GM12872 (cell line): ENCODE measurements around the gene GNA14.

ENCODE experiments used
- TF ChIP-seq, protein P1 (sequence below): IDR thresholded peaks from 3 replicates; pipeline ENCODE4 v1.5.1; 2011; ENCODE audit warnings: low read depth, mild to moderate bottlenecking, low read length, moderate library complexity; ENCODE audit not compliant: insufficient read depth

GNA14 gene

DNA sequence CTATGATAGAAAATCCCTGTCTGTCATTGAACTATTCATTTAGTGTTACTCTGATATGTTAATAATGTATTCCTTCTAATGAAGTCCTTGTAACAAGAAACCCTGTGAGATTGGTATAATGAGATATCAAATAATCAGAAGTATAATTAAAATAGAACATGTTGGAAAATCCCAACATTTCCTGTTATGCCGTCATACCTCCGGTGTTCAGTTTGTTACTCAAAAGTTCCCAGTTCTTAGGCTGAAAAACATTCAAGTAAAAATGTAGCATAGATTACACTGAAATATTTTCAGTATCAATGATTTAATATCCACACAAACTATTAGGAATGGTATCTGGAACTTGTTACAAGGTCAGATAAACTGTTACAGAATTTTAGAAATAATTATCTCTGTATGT is 227.5 kb downstream of the GNA14 start:
- TF ChIP-seq, protein P1, sequence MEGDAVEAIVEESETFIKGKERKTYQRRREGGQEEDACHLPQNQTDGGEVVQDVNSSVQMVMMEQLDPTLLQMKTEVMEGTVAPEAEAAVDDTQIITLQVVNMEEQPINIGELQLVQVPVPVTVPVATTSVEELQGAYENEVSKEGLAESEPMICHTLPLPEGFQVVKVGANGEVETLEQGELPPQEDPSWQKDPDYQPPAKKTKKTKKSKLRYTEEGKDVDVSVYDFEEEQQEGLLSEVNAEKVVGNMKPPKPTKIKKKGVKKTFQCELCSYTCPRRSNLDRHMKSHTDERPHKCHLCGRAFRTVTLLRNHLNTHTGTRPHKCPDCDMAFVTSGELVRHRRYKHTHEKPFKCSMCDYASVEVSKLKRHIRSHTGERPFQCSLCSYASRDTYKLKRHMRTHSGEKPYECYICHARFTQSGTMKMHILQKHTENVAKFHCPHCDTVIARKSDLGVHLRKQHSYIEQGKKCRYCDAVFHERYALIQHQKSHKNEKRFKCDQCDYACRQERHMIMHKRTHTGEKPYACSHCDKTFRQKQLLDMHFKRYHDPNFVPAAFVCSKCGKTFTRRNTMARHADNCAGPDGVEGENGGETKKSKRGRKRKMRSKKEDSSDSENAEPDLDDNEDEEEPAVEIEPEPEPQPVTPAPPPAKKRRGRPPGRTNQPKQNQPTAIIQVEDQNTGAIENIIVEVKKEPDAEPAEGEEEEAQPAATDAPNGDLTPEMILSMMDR, result no peak

DNA sequence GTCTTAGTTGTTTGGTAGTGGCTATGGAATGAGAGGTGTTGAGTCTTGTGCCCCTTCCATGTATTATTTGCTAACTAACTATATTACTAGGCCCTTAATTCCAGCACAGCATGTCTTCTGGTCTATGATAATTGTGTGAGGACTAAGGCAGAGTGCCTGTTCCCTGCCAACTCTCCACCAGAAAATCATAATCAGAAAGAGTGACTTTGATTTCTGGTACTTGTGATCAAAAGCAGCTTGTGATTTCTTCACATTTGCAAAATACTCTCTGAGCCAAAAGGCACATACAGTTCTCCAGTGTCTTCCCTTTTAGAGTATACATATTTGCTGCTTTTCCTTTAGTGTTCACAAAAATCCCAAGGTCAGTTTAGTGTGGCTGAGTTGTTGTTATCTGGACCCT is 229.9 kb downstream of the GNA14 start:
- TF ChIP-seq, protein P1, result no peak

DNA sequence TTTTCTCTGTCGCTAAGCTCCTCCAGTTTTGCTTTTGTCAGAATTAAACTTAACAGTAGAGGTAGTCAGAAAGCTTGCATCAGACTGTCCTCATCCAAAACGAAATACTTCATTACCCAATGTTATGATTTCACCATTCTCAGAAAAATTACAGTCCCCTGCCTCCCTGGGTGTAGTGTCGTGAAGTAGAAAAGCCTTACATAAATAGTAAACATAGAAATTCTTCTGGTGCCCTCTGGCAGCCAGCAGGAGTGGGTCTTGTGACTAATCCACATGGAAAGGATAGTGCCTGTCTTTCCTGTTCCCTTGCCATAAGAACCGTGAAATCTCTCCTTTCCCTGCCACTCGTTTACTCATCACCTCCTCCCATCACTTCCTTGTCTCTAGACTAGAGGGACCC is 230.6 kb downstream of the GNA14 start:
- TF ChIP-seq, protein P1, result no peak

DNA sequence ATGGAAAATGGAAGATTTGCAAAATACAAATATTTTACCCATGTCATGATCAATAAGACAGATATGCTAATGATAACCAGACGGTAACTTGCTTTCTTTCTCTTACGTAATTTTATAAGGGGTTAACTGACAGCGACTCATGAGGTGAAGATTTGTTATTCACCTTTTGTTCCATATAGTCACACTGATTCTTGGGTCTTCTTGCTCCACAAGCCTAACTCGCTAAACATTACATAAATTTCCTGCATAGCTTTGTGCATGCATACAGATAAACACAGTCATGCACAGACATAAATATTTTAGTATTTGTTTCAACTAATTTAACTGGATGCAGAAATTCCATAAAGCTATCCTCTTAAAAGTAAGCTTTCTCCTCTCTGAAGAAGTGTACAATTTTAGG is 244.9 kb downstream of the GNA14 start:
- TF ChIP-seq, protein P1, result no peak

DNA sequence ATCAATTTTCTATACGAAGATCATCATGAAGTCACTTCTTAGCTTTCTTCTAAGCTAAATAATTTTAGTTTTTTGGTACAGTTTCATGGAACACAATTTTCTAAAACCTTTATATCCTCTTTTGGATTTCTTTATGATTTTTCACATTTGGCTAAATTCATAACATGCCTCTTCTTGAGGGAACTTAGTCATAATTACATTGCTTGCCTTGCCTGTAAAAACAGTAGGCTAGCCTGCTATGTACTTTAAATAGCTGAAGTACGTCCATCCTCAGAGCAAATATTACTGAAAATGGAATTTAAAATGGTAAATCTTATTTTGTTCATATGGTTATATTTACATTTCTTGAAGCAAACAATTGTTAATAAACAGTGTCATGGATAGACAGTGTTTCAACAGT is 245.8 kb downstream of the GNA14 start:
- TF ChIP-seq, protein P1, result no peak

DNA sequence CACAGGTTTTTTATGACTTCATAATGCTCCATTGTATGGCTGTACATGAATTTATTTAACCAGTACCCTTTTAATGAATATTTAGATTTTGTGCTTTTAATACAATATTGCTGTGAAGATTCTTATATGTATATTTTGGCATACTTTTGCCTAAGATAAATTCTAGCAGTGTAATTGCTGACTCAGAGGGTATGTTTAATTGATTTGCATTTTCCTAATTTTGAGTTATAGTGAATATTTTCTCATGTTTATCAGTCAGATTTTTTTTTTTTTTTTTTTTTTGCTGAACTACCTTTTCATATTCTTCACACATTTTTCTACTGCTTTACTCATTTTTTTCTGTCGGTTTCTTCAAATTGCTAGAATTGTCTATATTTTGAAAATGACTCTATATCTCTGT is 248.2 kb downstream of the GNA14 start:
- TF ChIP-seq, protein P1, result no peak

DNA sequence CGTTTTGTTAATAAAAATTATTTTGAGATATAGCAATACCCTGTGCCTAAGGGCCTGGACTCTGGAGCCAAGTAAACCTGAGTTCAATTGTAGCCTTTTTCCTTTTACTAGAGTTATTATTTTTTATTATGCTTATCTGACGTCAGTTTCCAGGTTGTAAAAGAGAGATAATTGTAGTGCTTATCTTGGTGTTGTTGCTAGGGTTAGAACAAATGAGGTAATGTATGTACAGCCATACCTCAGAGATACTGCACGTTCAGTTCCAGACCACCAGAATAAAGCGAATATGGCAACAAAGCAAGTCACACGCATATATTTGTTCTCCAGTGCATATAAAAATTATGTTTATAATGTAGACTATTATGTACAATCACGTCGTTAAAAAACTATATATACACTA is 255.8 kb downstream of the GNA14 start:
- TF ChIP-seq, protein P1, result no peak

DNA sequence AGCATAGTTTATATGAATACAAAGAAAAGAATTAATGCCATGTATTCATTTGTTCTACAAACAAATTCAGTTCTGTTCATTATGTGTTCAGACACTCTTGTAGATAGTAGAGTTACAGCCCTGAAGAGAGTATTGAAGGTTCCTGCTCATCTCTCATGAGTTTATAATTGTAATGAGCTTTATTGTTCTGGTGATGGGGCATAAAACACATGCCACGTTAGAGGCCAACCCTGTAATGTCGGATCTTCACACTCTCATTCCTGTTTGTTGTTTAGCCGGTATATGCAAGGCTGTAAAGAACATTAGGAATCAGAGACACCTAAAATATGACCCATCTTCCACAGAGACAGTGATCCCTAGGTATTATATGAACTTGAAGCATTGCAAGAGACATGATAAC is 256.3 kb downstream of the GNA14 start:
- TF ChIP-seq, protein P1, result no peak
